Stimulated activated CD4-positive, alpha-beta T cell treated with anti-CD3 and anti-CD28 coated beads, Interleukin-15, amount 100 ng/mL, for 1 hour (primary cell): Measurements from ENCODE around the gene KCNJ6.
"Not testable (repeated sequence)": the region's sequence is repeated elsewhere in the genome, so short reads cannot be mapped to it uniquely, and the experiment has no call there.

ENCODE experiments used
- DNase-seq, 2 donors: peaks; one replicate each; pipeline ENCODE4 v3.0.0-alpha.2; 2020; ENCODE audit warnings: low read depth in 1 of 2, low spot score in 1 of 2

The KCNJ6 gene

GRCh38 chr21:37742532-37742931, 173.7 kb downstream of the KCNJ6 start:
- DNase-seq: no peak

GRCh38 chr21:37742115-37742514, 174.1 kb downstream of the KCNJ6 start:
- no peak for DNase-seq

- DNase-seq: no peak
These were observed 178.3 kb downstream of the KCNJ6 start for GRCh38 chr21:37737996-37738395.

DNA sequence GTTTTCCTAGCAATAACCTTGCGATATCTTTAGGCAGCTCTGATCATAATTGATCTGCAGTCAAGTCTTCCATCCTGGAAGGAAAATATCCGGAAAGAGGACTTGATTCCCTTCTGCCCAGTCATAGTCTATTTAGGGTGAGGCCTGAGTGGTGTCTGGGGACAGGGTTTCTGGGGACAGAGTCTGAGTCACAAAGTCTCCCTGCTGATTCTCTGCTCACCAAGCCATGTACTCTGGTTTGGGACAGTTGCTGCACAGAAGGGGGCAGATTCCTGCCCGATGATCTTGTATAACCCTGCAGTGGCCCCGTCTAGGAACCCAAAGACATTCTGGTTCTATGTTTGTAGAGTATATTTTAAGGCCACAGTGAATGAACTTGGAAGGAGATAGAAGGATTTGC, 178.8 kb downstream of the KCNJ6 start:
- DNase-seq: no peak

DNA sequence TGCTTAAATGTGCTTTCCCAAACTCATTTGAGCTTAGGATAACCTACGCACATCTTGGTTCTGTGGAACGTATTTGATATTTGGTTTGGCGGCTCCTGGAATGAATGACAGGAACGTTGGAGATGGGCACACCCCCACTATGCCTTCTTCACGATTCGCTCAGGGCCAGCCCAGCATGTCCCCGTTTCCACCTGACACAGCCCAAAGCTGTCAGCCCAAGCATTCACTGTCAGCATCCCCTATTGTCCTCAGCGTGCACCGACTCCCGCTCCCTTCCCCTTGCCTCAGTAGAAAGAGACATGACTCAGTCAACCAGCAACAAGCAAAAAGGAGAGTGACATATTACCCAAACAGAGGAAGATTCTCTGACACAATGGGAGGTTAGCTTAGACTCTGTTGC, 181.4 kb downstream of the KCNJ6 start:
- DNase-seq: no peak

- DNase-seq: no peak
These were observed 183.3 kb downstream of the KCNJ6 start for GRCh38 chr21:37732927-37733326.

- no peak for DNase-seq
These were observed 192.1 kb downstream of the KCNJ6 start for GRCh38 chr21:37724201-37724600.

DNA sequence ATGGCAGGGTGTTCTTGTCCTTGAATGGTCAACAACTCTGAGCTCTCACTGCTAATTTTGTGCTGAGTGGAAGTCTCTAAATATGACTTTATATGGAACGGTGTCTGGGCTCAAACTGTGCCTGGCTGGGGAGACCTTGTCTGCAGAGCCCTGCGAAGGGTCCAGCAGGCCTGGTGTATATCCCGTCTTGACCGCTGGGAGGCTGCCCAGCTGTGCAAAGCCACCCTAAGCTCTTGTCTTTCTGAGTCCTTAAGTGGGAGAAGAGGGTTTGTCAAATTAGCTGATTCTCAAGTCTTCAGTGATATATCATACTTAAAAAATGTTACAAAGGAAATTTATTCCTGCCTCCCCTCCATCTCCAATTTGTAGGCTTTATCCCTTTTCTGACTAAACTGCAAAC, 198.7 kb downstream of the KCNJ6 start:
- no peak for DNase-seq

- not testable (repeated sequence) for DNase-seq
These were observed 203.7 kb downstream of the KCNJ6 start for GRCh38 chr21:37712569-37712934.

DNA sequence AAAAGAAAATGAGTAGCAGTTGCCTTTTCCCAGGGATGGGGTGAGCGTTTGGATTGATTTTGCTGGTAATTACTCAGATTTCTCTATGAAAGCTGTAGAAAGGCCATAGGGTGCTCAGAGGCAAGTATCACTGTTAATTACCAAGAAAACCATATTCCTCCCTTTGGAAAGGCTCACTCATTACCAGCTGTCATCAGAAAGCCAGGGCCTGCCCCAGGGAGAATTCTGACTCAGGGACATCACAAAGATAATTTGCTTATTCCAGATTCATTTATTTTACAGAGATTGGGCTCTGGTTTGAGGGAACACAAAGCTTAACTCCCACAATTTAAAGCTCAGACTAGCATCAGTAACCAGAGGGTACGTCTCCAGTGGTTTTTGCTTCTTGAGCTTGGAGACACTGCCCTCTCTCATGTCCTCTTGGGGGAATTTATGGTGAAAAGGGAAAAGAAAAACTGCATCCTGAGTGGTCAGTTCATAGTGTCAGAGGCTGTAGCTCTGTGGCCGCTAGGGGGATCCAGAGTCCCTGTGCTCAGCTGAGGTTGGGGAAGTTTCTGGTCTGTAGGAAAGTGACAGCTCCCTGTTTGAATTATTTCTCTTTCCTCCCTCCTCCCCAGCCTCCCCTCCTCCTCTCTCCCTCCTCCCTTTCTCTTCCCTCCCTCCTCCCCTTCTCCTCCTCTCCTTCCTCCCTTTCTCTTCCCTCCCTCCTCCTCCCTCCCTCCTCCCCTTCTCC, 204.3 kb downstream of the KCNJ6 start:
- no peak for DNase-seq

- no peak for DNase-seq
These were observed 204.9 kb downstream of the KCNJ6 start for GRCh38 chr21:37711286-37711829.

DNA sequence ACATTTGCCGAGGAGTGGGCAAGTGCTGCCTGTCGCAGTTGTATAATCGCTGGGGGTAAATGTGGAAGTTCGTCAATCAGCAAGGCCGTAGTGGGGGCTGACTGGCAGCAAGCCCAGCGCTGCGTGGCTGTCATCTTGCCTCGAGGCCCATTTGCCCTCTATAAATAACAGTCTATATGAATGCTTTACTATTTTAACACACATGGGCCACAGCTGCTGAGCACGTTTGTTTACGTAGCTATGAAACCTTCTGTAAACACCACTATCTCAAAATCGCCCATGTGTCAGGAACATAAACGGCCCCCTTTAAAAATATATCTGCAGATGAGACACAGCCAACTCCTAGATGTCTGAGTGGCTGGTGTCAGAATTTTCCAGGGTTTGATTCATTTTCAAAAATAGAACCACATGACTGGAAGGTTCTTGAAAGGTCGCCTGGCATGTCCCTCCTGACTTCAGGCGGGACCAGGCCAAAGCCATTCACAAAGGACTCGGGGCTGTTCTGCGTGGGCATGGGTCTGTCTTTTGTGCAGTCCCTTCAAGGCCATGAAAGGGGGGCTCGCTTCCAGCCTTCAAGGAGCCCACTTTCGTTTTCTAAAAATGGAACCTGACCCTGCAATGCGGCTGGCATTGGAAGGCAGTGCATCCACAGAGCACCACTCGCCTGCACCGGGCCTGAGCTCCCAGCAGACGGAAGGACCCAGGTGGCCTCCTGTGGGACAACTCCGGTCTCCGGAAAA, 205.5 kb downstream of the KCNJ6 start:
- no peak for DNase-seq

GRCh38 chr21:37704751-37705150, 211.5 kb downstream of the KCNJ6 start:
- no peak for DNase-seq

- DNase-seq: no peak
These were observed 214.0 kb downstream of the KCNJ6 start for GRCh38 chr21:37702241-37702640.

GRCh38 chr21:37700641-37701202, 215.5 kb downstream of the KCNJ6 start:
- no peak for DNase-seq

- no peak for DNase-seq
These were observed 217.1 kb downstream of the KCNJ6 start for GRCh38 chr21:37699024-37699775.

GRCh38 chr21:37696936-37697335, 219.3 kb downstream of the KCNJ6 start:
- DNase-seq: no peak

DNA sequence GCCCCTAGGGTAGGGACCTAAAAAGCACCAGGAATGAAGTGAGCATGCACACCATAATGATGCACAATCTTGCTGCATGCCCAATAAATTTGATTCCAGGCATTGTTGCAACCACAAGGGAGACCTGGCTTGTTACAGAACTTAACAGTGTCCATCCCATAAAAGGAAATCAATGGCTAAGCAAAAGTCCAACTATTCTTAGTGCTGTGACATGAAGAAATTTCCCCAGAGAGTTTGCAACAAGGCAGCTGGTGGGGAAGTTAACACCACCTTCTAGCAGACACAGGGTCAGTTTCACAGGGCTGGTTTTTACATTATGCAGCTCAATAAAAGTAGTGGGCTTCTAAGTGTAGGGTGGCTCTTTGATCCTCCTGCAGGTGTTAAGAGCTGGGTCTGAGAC, 221.1 kb downstream of the KCNJ6 start:
- DNase-seq: no peak

GRCh38 chr21:37688952-37689659, 227.2 kb downstream of the KCNJ6 start:
- DNase-seq: no peak

DNA sequence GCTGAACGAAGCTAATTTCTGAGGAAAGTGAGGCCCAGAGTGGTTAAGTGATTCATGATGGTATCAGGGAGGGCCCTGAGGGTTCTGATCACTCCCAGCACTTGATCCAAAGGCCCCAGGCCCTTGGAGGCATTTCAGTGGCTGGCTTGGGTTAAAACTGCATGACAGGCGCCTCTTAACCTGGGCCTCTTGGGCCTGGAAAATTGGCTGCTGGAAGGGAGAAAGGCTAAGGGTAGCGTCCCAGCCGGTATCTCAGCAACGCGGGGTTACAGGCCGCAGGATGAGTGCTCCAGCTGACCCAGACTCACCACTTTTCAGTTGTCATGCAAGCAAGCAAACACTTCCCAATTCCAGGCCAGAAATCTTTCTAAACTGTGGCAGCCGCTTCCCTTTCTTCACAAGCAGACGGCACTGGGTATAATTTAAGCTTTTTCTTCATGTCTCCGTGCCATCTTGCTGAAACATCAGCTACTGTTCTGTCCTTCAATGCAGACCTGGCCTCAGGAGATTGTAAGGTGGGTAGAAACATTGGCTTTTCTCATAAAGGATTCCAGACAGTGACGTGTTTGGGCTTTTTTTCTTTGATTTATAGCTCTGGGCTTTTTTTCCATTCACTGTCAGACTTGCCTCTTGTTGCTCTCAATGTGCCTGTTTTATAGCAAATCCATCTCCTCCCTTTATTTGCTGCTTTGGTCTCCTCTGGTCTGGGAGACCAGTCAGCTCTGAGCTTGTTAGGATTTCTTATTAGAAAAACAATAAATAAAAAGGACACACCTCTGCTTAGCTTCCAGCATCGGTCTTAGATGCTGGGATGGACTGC, 229.1 kb downstream of the KCNJ6 start:
- DNase-seq: no peak
